Measurements from ENCODE around the gene TPPP.

The TPPP gene

DNA sequence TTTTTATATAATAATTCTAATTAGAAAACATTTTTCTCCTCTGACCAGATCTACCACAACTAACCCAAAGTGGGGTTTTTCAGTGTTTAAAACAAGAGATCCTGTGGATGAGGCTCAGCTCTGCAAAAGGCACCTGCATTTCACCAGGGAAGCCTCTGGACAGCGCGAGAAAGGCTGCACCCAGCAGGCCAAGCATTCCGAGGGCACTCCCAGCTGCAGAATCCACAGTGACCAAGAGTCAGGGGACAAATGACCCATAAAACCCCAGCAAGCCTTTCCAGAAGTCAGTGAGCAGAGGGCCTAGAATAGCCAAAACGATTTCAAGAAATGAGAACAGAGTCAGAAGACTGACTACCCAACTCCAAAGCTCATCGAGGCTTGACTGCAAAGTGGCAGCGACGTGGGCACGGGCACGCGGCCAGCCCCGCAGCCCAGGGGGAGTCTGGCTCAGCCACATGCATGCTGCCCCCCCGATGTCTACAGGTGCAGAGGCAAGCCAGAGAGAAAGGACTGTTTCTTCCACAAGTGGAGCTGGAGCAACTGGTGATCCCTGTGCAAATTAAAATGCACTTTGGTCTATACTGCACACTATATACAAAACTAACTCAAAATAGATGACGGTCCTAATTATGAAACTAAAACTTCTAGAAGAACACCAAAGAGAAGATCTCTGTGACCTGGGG, 26.2 kb downstream of the TPPP start:
- no peak for DNase-seq (ENCODE audit: extremely low spot score)
- ChIA-PET CTCF (interaction anchor here (1.0 kb wide), 1 partner anchor 9 kb away, joined by 3 read pairs; no protein-coding TSS in a partner anchor), POLR2A (no interaction called here)
- TF ChIP-seq NFRKB (IDR thresholded peaks at IDR 0.05) (no peak), ARNT (IDR thresholded peaks at IDR 0.05) (no peak), L3MBTL2 (conservative IDR thresholded peaks at IDR 0.05) (no peak), TARDBP (IDR thresholded peaks at IDR 0.05) (no peak), BHLHE40 (IDR thresholded peaks at IDR 0.05; ENCODE audit: borderline replicate concordance) (no peak), HDGF (IDR thresholded peaks at IDR 0.05; ENCODE audit: borderline replicate concordance) (no peak), LEF1 (IDR thresholded peaks at IDR 0.05; ENCODE audit: borderline replicate concordance) (no peak), CTBP1 (IDR thresholded peaks at IDR 0.05; ENCODE audit: borderline replicate concordance) (no peak), FOXK2 (IDR thresholded peaks at IDR 0.05) (no peak), FOXM1 (IDR thresholded peaks at IDR 0.05; ENCODE audit: borderline replicate concordance) (no peak), SP1 (IDR thresholded peaks at IDR 0.05) (no peak), ELF4 (IDR thresholded peaks at IDR 0.05) (no peak), FOXA1 (IDR thresholded peaks at IDR 0.05) (no peak), SUZ12 (IDR thresholded peaks at IDR 0.05) (no peak), ZNF384 (IDR thresholded peaks at IDR 0.05) (no peak)
- TF ChIP-seq, protein P1, sequence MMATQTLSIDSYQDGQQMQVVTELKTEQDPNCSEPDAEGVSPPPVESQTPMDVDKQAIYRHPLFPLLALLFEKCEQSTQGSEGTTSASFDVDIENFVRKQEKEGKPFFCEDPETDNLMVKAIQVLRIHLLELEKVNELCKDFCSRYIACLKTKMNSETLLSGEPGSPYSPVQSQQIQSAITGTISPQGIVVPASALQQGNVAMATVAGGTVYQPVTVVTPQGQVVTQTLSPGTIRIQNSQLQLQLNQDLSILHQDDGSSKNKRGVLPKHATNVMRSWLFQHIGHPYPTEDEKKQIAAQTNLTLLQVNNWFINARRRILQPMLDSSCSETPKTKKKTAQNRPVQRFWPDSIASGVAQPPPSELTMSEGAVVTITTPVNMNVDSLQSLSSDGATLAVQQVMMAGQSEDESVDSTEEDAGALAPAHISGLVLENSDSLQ (IDR thresholded peaks at IDR 0.05): no peak

DNA sequence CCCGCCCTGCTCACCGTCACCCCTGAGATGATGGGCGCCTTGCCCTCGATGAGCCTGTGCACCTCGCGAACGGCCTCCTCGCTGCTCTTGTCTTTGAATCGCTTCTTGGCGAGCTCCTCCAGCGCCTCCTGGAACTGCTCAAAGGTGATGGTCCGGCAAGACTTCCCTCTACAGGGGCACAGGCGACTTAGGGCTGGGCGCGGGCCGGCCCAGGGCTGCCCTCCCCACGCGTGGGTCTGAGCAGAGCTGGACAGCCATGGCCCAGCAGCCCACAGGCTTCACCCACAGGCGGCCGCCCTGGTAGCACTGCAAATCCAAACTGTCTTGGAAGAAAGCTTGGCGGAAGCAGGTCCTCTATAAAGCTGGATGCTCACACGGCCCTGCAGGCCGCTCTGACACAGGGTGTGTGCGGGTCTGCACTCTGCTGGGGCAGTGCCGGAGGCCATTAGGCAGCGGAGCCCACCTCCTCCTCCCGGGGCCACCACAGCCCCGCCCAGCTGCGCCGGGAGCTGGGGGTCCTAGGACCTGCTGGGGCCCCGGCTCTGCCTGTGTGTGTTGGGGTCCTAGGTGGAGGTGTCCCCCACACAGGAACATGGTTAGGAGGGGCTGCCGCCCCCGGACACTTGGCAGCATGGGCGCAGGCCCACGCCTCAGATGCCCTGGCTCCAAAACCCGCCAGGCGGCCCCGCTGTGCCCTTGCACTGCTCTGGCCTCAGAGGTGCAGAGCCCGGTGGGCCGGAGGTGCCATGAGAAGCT, 27.0 kb downstream of the TPPP start:
- no peak for TF ChIP-seq ARNT (IDR thresholded peaks at IDR 0.05)
- TF ChIP-seq, protein P1 (IDR thresholded peaks at IDR 0.05): no peak
- TF ChIP-seq ZNF384 (IDR thresholded peaks at IDR 0.05): no peak
- CTCF ChIA-PET: interaction anchor here (1.0 kb wide), 1 partner anchor 9 kb away, joined by 3 read pairs; no protein-coding TSS in a partner anchor
- DNase-seq (ENCODE audit: extremely low spot score): no peak
- POLR2A ChIA-PET: no interaction called here

GRCh38 chr5:665541-665955, 27.6 kb downstream of the TPPP start:
- CTCF ChIA-PET: no interaction called here

DNA sequence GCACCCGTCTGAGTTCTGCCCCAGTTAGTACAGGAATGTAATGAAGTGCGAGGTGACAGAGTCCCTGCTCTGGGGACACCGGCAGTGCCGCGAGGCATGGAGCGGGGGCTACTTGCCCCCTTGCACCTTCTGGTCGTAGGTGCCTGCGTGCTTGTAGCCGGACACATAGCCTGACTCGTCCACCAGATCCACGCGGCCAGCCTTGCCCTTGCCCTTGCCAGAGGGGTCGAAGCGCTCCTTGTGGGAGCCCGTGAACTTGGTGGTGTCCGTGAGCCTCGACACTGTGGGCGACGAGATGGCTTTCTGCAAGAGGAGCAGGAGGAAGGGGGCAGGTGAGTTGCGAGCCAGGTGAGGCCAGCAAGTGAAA, 28.2 kb downstream of the TPPP start:
- ChIA-PET POLR2A (no interaction called here), CTCF (no interaction called here)
- no peak for DNase-seq (ENCODE audit: extremely low spot score)
- TF ChIP-seq FOXA1 (IDR thresholded peaks at IDR 0.05): no peak
- no peak for TF ChIP-seq NFRKB (IDR thresholded peaks at IDR 0.05)
- no peak for TF ChIP-seq LEF1 (IDR thresholded peaks at IDR 0.05; ENCODE audit: borderline replicate concordance)
- no peak for TF ChIP-seq ZNF384 (IDR thresholded peaks at IDR 0.05)
- no peak for TF ChIP-seq SP1 (IDR thresholded peaks at IDR 0.05)
- TF ChIP-seq ARNT (IDR thresholded peaks at IDR 0.05): no peak
- TF ChIP-seq TARDBP (IDR thresholded peaks at IDR 0.05): no peak
- TF ChIP-seq, protein P1 (IDR thresholded peaks at IDR 0.05): no peak
- no peak for TF ChIP-seq FOXK2 (IDR thresholded peaks at IDR 0.05)
- TF ChIP-seq HDGF (IDR thresholded peaks at IDR 0.05; ENCODE audit: borderline replicate concordance): no peak
- TF ChIP-seq CTBP1 (IDR thresholded peaks at IDR 0.05; ENCODE audit: borderline replicate concordance): no peak

More at GRCh38 chr5:665541-665955, 27.6 kb downstream of the TPPP start:
- TF ChIP-seq LEF1 (IDR thresholded peaks at IDR 0.05; ENCODE audit: borderline replicate concordance) (no peak), FOXM1 (IDR thresholded peaks at IDR 0.05; ENCODE audit: borderline replicate concordance) (no peak), FOXA1 (IDR thresholded peaks at IDR 0.05) (no peak), HDGF (IDR thresholded peaks at IDR 0.05; ENCODE audit: borderline replicate concordance) (no peak), NFRKB (IDR thresholded peaks at IDR 0.05) (no peak), CTBP1 (IDR thresholded peaks at IDR 0.05; ENCODE audit: borderline replicate concordance) (no peak), ZNF384 (IDR thresholded peaks at IDR 0.05) (no peak), TARDBP (IDR thresholded peaks at IDR 0.05) (no peak), ELF4 (IDR thresholded peaks at IDR 0.05) (no peak), SUZ12 (IDR thresholded peaks at IDR 0.05) (no peak), BHLHE40 (IDR thresholded peaks at IDR 0.05; ENCODE audit: borderline replicate concordance) (no peak), SP1 (IDR thresholded peaks at IDR 0.05) (no peak)
- TF ChIP-seq, protein P1 (IDR thresholded peaks at IDR 0.05): no peak
- no peak for DNase-seq (ENCODE audit: extremely low spot score)
- POLR2A ChIA-PET: no interaction called here

GRCh38 chr5:664343-664993, 28.7 kb downstream of the TPPP start:
- no peak for TF ChIP-seq FOXM1 (IDR thresholded peaks at IDR 0.05; ENCODE audit: borderline replicate concordance)
- TF ChIP-seq L3MBTL2 (conservative IDR thresholded peaks at IDR 0.05): no peak
- TF ChIP-seq TARDBP (IDR thresholded peaks at IDR 0.05): no peak
- no peak for TF ChIP-seq NFRKB (IDR thresholded peaks at IDR 0.05)
- TF ChIP-seq, protein P1 (IDR thresholded peaks at IDR 0.05): no peak
- TF ChIP-seq FOXA1 (IDR thresholded peaks at IDR 0.05): no peak
- TF ChIP-seq ELF4 (IDR thresholded peaks at IDR 0.05): no peak
- TF ChIP-seq LEF1 (IDR thresholded peaks at IDR 0.05; ENCODE audit: borderline replicate concordance): no peak
- no peak for TF ChIP-seq ZNF384 (IDR thresholded peaks at IDR 0.05)
- TF ChIP-seq BHLHE40 (IDR thresholded peaks at IDR 0.05; ENCODE audit: borderline replicate concordance): no peak
- no peak for TF ChIP-seq CTBP1 (IDR thresholded peaks at IDR 0.05; ENCODE audit: borderline replicate concordance)
- no peak for TF ChIP-seq SP1 (IDR thresholded peaks at IDR 0.05)
- TF ChIP-seq SUZ12 (IDR thresholded peaks at IDR 0.05): no peak
- TF ChIP-seq HDGF (IDR thresholded peaks at IDR 0.05; ENCODE audit: borderline replicate concordance): no peak
- TF ChIP-seq ARNT (IDR thresholded peaks at IDR 0.05): no peak
- no peak for TF ChIP-seq FOXK2 (IDR thresholded peaks at IDR 0.05)
- POLR2A ChIA-PET: no interaction called here
- CTCF ChIA-PET: no interaction called here
- no peak for DNase-seq (ENCODE audit: extremely low spot score)

All from HEK293T (cell line).